Testis (tissue), 3 donors: Measurements from ENCODE around the gene RASSF3. TPM values are rescaled to one million over a fixed set of nuclear protein-coding genes. Genes with fewer than 3 reads are reported as not detected.
"Not testable (repeated sequence)": the region's sequence is repeated elsewhere in the genome, so short reads cannot be mapped to it uniquely, and the experiment has no call there.

Experiments used
- DNase-seq: peaks from one replicate; pipeline ENCODE4 v3.0.0-alpha.2; 2019
- H3K27ac ChIP-seq, 2 donors: fragments of 200-600 bp; sonication (generic); one replicate each; pipeline ENCODE4 v1.5.1; 2019
- H3K27me3 ChIP-seq: fragments of 200-600 bp; sonication (generic); one replicate; pipeline ENCODE4 v1.5.1; 2019
- H3K36me3 ChIP-seq: fragments of 200-600 bp; sonication (generic); one replicate; pipeline ENCODE4 v1.5.1; 2017; ENCODE audit warnings: low read depth; ENCODE audit errors: missing control alignments
- H3K4me1 ChIP-seq: fragments of 200-600 bp; sonication (generic); one replicate; pipeline ENCODE4 v1.5.1; 2019
- H3K4me3 ChIP-seq, 2 donors: fragments of 200-600 bp; sonication (generic); one replicate each; pipeline ENCODE4 v1.5.1; 2017 to 2019
- H3K9me3 ChIP-seq: fragments of 200-600 bp; sonication (generic); one replicate; pipeline ENCODE4 v1.5.1; 2017
- POLR2A ChIP-seq: fragments of 450-650 bp; IDR thresholded peaks from one replicate; pipeline ENCODE4 v1.6.1; 2017; ENCODE audit warnings: antibody characterized with exemption, mild to moderate bottlenecking, moderate library complexity
- WGBS, 2 donors: methylation state at CpG; one replicate each; pipeline ENCODE4 v1.1.5; 2018; 5-methylcytosine and 5-hydroxymethylcytosine counted together
- intact Hi-C: fragments of 100-400 bp; cut with DNase I; formaldehyde crosslinking; loops from one replicate; pipeline ENCODE4 v1.15.1; 2023; ENCODE audit warnings: low total_unique reads
- polyA plus RNA-seq: library from polyadenylated mRNA; stranded (reverse); fragments of 350-450 nt; fragmentation: Illumina TruSeq; extraction: RNeasy Lipid Tissue Mini Kit (QIAGEN cat#74804); gene quantifications from one replicate; pipeline ENCODE4 v1.2.3, GENCODE V29; 2014; ENCODE audit warnings: low read depth, low replicate concordance; ENCODE audit not compliant: insufficient read depth
- total RNA-seq, 2 donors: library from RNA; depleted of rRNA; stranded (reverse); fragments of >200 nt; gene quantifications; one replicate each; pipeline ENCODE4 v1.2.3, GENCODE V29; 2016
- TF ChIP-seq, protein P1 (sequence below), 3 experiments: fragments of 450-650 bp in 2 of 3; fragments of 200-600 bp in 1 of 3; sonication (generic) in 1 of 3; IDR thresholded peaks; one replicate each; pipeline ENCODE4 v1.5.1; 2016 to 2019; ENCODE audit warnings: antibody characterized with exemption in 3 of 3, mild to moderate bottlenecking in 2 of 3, moderate library complexity in 1 of 3

RASSF3 gene
- total and polyA plus RNA-seq, 3 donors from 2014 or later = 20.3 to 27.5 (median 26.4) TPM

DNA sequence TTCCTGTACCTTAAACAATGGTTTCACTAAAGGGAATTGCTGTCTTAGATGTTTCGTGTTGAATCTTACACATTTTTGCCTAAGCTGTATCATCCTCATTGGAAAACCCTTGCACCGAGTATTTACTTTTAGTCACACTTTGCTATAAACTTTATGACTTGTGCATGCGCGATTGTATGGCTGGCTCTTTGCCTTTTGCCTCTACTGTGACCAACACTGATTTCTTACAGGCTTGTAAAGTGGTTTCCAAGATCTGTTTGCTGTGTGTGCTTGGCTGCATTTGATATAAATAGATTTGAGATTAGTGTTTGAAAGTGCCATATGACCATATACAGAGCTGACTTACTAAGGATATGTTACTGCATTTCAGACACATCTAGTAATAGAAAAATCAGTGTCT is 40.5 kb downstream of the RASSF3 start:
- Histone ChIP-seq H3K27ac (no peak overlapping the region), H3K9me3 (no peaks in the 10 kb centered on the region), H3K4me1 (no peaks in the 10 kb centered on the region), H3K27me3 (no peaks in the 10 kb centered on the region), H3K36me3 (no peaks in the 10 kb centered on the region), H3K4me3 (no peak overlapping the region)
- intact Hi-C loops = no loop called here
- WGBS, 2 donors = 74 to 90% methylated on average over 4 of the region's 4 CpGs
- no peak for DNase-seq
- TF ChIP-seq POLR2A = no peak
- TF ChIP-seq, protein P1, sequence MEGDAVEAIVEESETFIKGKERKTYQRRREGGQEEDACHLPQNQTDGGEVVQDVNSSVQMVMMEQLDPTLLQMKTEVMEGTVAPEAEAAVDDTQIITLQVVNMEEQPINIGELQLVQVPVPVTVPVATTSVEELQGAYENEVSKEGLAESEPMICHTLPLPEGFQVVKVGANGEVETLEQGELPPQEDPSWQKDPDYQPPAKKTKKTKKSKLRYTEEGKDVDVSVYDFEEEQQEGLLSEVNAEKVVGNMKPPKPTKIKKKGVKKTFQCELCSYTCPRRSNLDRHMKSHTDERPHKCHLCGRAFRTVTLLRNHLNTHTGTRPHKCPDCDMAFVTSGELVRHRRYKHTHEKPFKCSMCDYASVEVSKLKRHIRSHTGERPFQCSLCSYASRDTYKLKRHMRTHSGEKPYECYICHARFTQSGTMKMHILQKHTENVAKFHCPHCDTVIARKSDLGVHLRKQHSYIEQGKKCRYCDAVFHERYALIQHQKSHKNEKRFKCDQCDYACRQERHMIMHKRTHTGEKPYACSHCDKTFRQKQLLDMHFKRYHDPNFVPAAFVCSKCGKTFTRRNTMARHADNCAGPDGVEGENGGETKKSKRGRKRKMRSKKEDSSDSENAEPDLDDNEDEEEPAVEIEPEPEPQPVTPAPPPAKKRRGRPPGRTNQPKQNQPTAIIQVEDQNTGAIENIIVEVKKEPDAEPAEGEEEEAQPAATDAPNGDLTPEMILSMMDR (IDR thresholded peaks at IDR 0.05) = no peak

DNA sequence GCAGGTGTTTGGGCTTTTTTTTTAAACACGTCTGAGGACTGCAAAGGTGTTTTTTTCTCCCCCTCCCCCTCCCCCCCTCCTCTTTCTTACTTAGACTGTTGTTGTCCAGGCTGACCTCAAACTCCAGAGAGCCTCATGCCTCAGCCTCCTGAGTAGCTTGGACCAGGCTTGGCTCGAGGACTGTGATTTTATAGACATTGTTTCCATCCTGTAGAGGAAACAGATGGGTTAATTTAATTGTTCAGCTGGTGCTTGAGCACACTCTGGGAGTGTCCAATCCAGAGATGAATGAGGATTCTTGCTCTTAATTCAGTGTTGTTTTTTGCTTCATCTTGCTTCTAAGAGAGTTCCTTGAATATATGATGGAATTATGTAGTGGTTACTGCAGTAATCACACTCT is 42.1 kb downstream of the RASSF3 start:
- no peaks in the 10 kb centered on the region for H3K4me1 ChIP-seq
- no peaks in the 10 kb centered on the region for H3K36me3 ChIP-seq
- WGBS, 2 donors = 75 to 79% methylated on average over 2 of the region's 2 CpGs
- H3K4me3 ChIP-seq = no peak overlapping the region
- DNase-seq = no peak
- intact Hi-C loops = no loop called here
- no peak overlapping the region for H3K27ac ChIP-seq
- TF ChIP-seq, protein P1 (IDR thresholded peaks at IDR 0.05) = no peak
- TF ChIP-seq POLR2A = no peak
- H3K9me3 ChIP-seq = no peaks in the 10 kb centered on the region
- no peaks in the 10 kb centered on the region for H3K27me3 ChIP-seq

DNA sequence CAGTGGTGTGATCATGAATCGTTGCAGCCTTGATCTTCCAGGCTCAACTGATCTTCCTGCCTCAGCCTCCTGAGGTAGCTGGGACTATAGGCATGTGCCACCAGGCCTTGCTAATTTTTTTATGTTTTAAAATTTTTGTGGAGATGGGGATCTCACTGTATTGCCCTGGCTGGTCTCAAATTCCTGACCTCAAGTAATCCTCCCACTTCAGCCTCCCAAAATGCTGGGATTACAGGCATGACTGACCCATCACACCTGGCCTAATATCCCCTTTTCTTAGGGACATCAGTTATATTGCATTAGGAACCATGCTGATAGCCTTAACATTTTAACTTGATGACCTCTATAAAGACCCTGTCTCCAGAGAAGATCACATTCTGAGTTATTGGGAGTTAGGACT is 42.8 kb downstream of the RASSF3 start:
- H3K27ac ChIP-seq = no peak overlapping the region
- no peak overlapping the region for H3K4me3 ChIP-seq
- WGBS, 2 donors = 83 to 93% methylated on average over 1 of the region's 1 CpG
- H3K4me1 ChIP-seq = no peaks in the 10 kb centered on the region
- no peaks in the 10 kb centered on the region for H3K36me3 ChIP-seq
- DNase-seq = no peak
- intact Hi-C loops = no loop called here
- TF ChIP-seq, protein P1 (IDR thresholded peaks at IDR 0.05) = no peak
- TF ChIP-seq POLR2A = no peak
- no peaks in the 10 kb centered on the region for H3K27me3 ChIP-seq
- no peaks in the 10 kb centered on the region for H3K9me3 ChIP-seq

DNA sequence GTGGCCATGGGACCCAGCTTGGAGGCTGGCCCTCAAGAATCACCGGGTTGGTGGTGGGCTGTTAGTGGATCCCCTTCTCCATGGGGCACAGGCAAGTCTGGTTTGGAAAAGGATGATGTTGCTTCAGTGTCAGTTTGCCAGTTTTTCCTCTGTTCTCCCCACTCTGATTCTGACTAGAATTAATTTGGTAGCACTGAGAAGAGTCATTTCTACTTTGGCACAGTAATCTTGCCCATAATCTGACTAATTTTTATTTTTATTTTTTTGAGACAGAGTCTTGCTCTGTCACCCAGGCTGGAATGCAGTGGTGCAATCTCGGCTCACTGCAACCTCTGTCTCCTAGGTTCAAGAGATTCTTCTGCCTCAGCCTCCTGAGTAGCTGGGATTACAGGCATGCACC is 43.6 kb downstream of the RASSF3 start:
- H3K36me3 ChIP-seq, intact Hi-C loops, H3K27me3 ChIP-seq, DNase-seq, H3K4me3 ChIP-seq, H3K9me3 ChIP-seq, H3K27ac ChIP-seq, H3K4me1 ChIP-seq: not testable (repeated sequence)
- WGBS, 2 donors = 83 to 93% methylated on average over 2 of the region's 2 CpGs

DNA sequence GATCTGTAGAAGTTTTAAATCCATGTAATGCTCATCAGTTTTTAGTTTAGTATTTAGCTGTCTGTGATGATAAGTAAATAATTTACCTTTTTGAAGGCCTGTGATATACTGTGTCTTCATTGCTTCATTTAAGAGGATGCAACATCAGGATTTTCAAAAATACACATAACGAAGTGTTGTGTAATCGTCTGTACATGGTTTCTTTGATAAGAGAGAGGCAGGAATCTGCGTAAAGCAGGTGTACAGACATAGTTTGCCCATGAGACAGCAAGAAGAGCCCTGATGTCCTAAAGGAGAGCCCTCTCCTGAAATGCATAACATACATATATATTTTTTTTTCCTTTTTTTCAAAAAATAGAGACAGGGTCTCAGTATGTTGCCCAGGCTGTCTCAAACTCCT is 44.8 kb downstream of the RASSF3 start:
- WGBS, 2 donors = 90 to 94% methylated on average over 3 of the region's 3 CpGs
- Histone ChIP-seq H3K27me3 (no peaks in the 10 kb centered on the region), H3K9me3 (no peaks in the 10 kb centered on the region), H3K36me3 (no peaks in the 10 kb centered on the region), H3K4me1 (no peaks in the 10 kb centered on the region), H3K27ac (no peak overlapping the region), H3K4me3 (no peak overlapping the region)
- TF ChIP-seq, protein P1 (IDR thresholded peaks at IDR 0.05) = no peak
- TF ChIP-seq POLR2A = no peak
- intact Hi-C loops = no loop called here
- no peak for DNase-seq
